ENCODE measurements around the gene BEGAIN.

DNA sequence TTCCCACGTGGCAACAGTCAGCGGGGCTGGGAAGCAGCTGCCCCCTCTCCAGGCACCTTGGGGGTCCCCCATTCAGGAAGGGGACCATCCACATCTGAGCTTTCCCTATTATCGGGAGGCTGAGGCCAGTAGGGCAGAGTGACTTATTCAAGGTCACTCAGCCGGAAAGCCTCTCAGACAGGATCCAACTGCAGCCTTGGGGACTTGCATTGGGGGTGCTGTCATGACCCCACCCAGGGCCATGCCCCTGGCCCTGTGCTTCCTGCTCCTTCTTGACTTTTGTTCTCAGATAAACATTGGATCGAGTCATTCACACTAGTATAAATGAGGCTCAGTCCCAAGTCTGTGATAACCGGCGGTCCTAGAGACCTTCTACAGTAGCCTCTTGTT, 12.6 kb downstream of the BEGAIN start:
- no peak for TF ChIP-seq ZNF695 (CRISPR knock-in tag; IDR thresholded peaks at IDR 0.05)
- TF ChIP-seq NELFE (IDR thresholded peaks at IDR 0.05; ENCODE audit: insufficient read depth, insufficient read length), result no peak
- no peak for TF ChIP-seq SMC3 (conservative IDR thresholded peaks at IDR 0.05; ENCODE audit: insufficient read depth, low read depth, low read length)
- TF ChIP-seq NR2F6 (CRISPR knock-in tag; IDR thresholded peaks at IDR 0.05), result no peak
- TF ChIP-seq, protein P1, sequence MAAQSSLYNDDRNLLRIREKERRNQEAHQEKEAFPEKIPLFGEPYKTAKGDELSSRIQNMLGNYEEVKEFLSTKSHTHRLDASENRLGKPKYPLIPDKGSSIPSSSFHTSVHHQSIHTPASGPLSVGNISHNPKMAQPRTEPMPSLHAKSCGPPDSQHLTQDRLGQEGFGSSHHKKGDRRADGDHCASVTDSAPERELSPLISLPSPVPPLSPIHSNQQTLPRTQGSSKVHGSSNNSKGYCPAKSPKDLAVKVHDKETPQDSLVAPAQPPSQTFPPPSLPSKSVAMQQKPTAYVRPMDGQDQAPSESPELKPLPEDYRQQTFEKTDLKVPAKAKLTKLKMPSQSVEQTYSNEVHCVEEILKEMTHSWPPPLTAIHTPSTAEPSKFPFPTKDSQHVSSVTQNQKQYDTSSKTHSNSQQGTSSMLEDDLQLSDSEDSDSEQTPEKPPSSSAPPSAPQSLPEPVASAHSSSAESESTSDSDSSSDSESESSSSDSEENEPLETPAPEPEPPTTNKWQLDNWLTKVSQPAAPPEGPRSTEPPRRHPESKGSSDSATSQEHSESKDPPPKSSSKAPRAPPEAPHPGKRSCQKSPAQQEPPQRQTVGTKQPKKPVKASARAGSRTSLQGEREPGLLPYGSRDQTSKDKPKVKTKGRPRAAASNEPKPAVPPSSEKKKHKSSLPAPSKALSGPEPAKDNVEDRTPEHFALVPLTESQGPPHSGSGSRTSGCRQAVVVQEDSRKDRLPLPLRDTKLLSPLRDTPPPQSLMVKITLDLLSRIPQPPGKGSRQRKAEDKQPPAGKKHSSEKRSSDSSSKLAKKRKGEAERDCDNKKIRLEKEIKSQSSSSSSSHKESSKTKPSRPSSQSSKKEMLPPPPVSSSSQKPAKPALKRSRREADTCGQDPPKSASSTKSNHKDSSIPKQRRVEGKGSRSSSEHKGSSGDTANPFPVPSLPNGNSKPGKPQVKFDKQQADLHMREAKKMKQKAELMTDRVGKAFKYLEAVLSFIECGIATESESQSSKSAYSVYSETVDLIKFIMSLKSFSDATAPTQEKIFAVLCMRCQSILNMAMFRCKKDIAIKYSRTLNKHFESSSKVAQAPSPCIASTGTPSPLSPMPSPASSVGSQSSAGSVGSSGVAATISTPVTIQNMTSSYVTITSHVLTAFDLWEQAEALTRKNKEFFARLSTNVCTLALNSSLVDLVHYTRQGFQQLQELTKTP (IDR thresholded peaks at IDR 0.05; ENCODE audit: low read depth in 1 of 2, partially characterized antibody in 2 of 2), result no peak

All from K562 (cell line).